Fibroblast of villous mesenchyme (primary cell): Measurements from ENCODE around the gene WDR73. TPM values are rescaled to one million over a fixed set of nuclear protein-coding genes. Genes with fewer than 3 reads are reported as not detected.
A peak's percentile ranks its signal among the peaks of the same experiment; 100 is the strongest.

Experiments
- DNase-seq: peaks from one replicate; pipeline ENCODE4 v3.0.0-alpha.2; 2010; ENCODE audit warnings: low read depth
- H3K4me3 ChIP-seq: 2 replicates; pipeline ENCODE4 v1.5.1; 2011; ENCODE audit warnings: low read depth, mild to moderate bottlenecking, low read length
- CTCF ChIP-seq: IDR thresholded peaks from 2 replicates; pipeline ENCODE4 v1.5.1; 2012; ENCODE audit warnings: low read depth, mild to moderate bottlenecking, low read length; ENCODE audit not compliant: insufficient read depth
- total RNA-seq: library from RNA; depleted of rRNA; stranded (reverse); fragments of >200 nt; gene quantifications from 2 replicates; pipeline ENCODE4 v1.2.3, GENCODE V29; 2012

Gene WDR73
- 37.0 and 47.5 TPM in 2 replicates for total RNA-seq

GRCh38 chr15:84653910-84654688, at the start of gene WDR73:
WDR73 (minus strand) TSS chr15:84654283; CDS start chr15:84654274, 9 bp downstream.
- H3K4me3 ChIP-seq: peak within 1 kb of the TSS; percentile 95
- peak; percentile 96 for DNase-seq

GRCh38 chr15:84703808-84704207, 49.7 kb upstream of the WDR73 start:
- no peak for DNase-seq
- H3K4me3 ChIP-seq: no peak overlapping the region
- TF ChIP-seq CTCF: no peak

More at GRCh38 chr15:84653910-84654688, at the start of gene WDR73:
- no peak for TF ChIP-seq CTCF

DNA sequence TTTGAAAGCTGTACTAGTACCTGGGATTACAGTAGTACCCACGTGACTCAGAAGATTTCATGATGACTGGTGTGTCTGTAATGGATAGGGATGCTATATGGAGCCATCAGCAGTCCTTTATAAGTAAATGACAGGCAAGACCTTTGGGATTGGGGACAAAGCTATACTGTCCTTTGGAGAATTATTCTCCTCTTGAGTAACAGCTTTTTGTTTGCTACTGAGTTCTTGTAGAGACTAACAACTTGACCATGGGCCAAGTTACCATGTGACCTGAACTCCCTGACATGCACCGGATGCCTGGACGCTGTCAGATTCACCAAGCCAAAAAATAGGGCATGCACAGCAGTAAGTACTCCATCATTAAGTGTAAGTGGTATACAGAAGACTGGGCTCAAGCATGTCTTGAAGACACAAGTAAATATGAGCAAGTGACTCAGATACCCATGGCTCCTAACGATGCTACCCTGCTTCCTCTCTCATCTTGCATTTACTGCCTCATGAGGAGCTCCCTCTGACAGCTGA, 48.9 kb upstream of the WDR73 start:
- DNase-seq: peak; percentile 85
- TF ChIP-seq CTCF: no peak
- no peak overlapping the region for H3K4me3 ChIP-seq

DNA sequence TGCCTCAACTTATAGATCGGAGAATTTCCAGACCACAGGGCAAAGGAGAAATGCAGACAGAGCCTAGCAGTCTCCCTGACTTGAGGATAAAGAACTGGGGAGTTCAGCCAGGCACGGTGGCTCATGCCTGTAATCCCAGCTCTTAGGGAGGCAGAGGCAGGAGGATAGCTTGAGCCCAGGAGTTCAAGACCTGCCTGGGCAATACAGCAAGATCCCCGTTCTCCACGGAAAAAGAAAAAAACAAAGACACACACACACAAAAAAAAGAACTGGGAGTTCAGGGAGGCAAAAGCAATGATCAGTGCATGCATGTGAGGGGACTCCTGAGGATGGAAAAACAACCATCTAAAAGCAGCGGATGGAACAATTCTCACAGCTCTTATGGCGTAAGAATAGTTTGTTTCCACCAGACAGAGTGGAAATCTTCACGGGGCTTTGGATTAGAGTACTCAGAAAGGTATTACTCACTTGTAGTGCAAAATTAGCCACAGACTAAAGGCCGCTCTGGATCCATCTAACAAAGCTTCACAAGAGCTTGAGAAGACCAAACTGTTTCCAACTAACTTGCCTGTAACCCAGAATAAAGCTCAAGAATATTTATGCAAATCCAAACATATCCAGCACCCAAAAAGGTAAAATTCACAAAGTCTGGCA, 45.6 kb upstream of the WDR73 start:
- DNase-seq: no peak
- H3K4me3 ChIP-seq: no peak overlapping the region
- TF ChIP-seq CTCF: no peak

GRCh38 chr15:84697236-84697990, 43.3 kb upstream of the WDR73 start:
- DNase-seq: no peak
- TF ChIP-seq CTCF: no peak
- no peak overlapping the region for H3K4me3 ChIP-seq

DNA sequence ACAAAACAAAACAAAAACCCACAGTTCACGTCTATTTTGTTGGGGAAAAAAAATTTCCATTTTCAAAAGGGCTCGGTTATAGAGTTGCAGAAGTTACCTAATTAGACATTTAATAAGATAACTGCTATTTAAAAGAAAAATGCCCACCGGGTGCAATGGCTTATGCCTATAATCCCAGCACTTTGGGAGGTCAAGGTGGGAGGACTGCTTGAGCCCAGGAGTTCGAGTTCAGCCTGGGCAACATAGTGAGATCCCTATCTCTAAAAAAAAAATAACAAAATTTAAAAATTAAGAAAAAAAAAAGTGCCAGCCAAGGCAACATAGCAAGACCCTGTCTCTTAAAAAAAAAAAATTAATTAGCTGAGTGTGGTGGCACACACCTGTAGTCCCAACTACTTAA, 42.7 kb upstream of the WDR73 start:
- TF ChIP-seq CTCF: no peak
- H3K4me3 ChIP-seq: no peak overlapping the region
- no peak for DNase-seq
